HG03039 (cell line): ENCODE data around the gene HIF1AN.

Experiments
- ATAC-seq: cut with Tn5 transposase; IDR thresholded peaks from one replicate; pipeline ENCODE4 v1.9.1; 2021; ENCODE audit warnings: mild to moderate bottlenecking, moderate library complexity; ENCODE audit not compliant: unreplicated experiment

HIF1AN gene

GRCh38 chr10:100520811-100521210 is 14.9 kb upstream of the HIF1AN start:
- no peak for ATAC-seq

GRCh38 chr10:100522107-100522801 is 13.5 kb upstream of the HIF1AN start:
- ATAC-seq = no peak

GRCh38 chr10:100522945-100523344 is 12.8 kb upstream of the HIF1AN start:
- no peak for ATAC-seq

GRCh38 chr10:100524206-100524605 is 11.5 kb upstream of the HIF1AN start:
- ATAC-seq = no peak

- no peak for ATAC-seq
Observed at GRCh38 chr10:100524638-100525037, 11.1 kb upstream of the HIF1AN start.

- ATAC-seq = no peak
Observed at GRCh38 chr10:100528123-100528886, 7.4 kb upstream of the HIF1AN start.

- ATAC-seq = no peak
Observed at GRCh38 chr10:100528921-100529474, 6.7 kb upstream of the HIF1AN start.

- no peak for ATAC-seq
Observed at GRCh38 chr10:100529475-100530298, 6.1 kb upstream of the HIF1AN start, which contains the start of gene NDUFB8. Gene NDUFB8, minus strand, starts transcription at chr10:100529871. Its CDS starts 20 bp downstream, at chr10:100529851.

- ATAC-seq = no peak
Observed at GRCh38 chr10:100531761-100532160, 4.0 kb upstream of the HIF1AN start.

- no peak for ATAC-seq
Observed at GRCh38 chr10:100534726-100535125, 1.0 kb upstream of the HIF1AN start.

GRCh38 chr10:100535338-100535714 is 417 bp upstream of the HIF1AN start:
- ATAC-seq = no peak

- ATAC-seq = no peak
Observed at GRCh38 chr10:100537475-100537874, 1.7 kb downstream of the HIF1AN start.

GRCh38 chr10:100544950-100545349 is 9.2 kb downstream of the HIF1AN start:
- ATAC-seq = no peak

GRCh38 chr10:100551196-100551595 is 15.5 kb downstream of the HIF1AN start:
- no peak for ATAC-seq

- no peak for ATAC-seq
Observed at GRCh38 chr10:100551738-100552137, 16.0 kb downstream of the HIF1AN start.

- ATAC-seq = no peak
Observed at GRCh38 chr10:100553929-100554328, 18.2 kb downstream of the HIF1AN start.

GRCh38 chr10:100554902-100555301 is 19.2 kb downstream of the HIF1AN start:
- no peak for ATAC-seq

- ATAC-seq = no peak
Observed at GRCh38 chr10:100560248-100560647, 24.5 kb downstream of the HIF1AN start.

- no peak for ATAC-seq
Observed at GRCh38 chr10:100561005-100561404, 25.3 kb downstream of the HIF1AN start.

- ATAC-seq = peak; percentile 64
Observed at GRCh38 chr10:100562008-100562672, 26.4 kb downstream of the HIF1AN start.
